GM19099 (cell line): ENCODE results near the gene DMKN.

Experiments
- POLR2A ChIP-seq: IDR thresholded peaks from 3 replicates; pipeline ENCODE4 v1.6.1; 2011; ENCODE audit warnings: low read depth; ENCODE audit not compliant: insufficient read length; ENCODE audit errors: extremely low read depth

The DMKN gene

DNA sequence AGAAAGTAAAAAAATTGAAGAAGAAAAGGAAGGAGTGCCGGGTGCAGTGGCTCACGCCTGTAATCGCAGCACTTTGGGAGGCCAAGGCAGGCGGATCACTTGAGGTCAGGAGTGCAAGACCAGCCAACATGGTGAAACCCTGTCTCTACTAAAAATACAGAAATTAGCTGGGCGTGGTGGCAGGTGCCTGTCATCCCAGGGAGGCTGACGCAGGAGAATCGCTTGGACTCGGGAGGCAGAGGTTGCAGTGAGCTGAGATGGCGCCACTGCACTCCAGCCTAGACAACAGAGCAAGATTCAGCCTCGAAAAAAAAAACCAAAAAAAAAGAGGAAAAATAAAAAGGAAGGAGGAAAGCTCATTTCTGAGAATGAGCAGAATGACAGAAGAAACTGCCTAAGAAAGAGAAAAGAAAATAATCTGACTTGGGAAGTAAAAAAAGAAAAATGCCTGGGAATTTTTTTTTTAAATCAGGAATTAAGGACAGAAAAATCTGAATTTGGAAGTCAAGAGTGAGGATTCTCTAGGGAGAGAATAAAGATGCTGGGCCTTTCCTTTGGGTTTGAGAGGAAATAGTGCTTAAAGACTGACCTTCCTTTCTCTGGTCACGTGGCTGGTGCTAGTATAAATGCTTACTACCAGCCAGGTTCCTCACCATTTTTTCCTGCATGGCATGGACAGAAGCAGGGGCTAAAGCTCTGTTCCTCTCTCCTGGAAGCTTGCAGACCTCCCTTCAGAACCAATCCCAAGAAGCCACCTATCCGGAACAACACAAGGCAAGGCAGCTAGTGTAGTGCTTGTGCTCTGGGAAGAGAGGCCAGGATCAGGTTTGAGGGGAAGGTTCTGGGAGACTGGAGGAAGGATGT lies 65.6 kb downstream of the DMKN start, which contains the start of gene FFAR2:
Gene FFAR2 (plus strand): TSS at position 652 of the 864 bp plus-strand sequence. CDS start 1,458 bp downstream, outside the sequence.
- no peak for TF ChIP-seq POLR2A
